Activated CD8-positive, alpha-beta T cell treated with anti-CD3 and anti-CD28 coated beads for 36 hours (primary cell): ENCODE data around the gene DNAJB9. TPM values are rescaled to one million over a fixed set of nuclear protein-coding genes. Genes with fewer than 3 reads are reported as not detected.
A peak's percentile ranks its signal among the peaks of the same experiment; 100 is the strongest.

Experiments
- ATAC-seq: fragments of 200-7000 bp; cut with Tn5 transposase; one replicate; pipeline ENCODE4 v1.10.0; 2021; ENCODE audit warnings: mild to moderate bottlenecking, moderate library complexity
- CTCF ChIA-PET: fragments of 350-600 bp; sonication (Branson Sonifier 250); formaldehyde crosslinking; loops from one replicate; lab custom pipeline; 2021; ENCODE audit warnings: antibody characterized with exemption; lab: Charles Lee
- POLR2A ChIA-PET: fragments of 350-600 bp; sonication (Branson Sonifier 250); formaldehyde crosslinking; loops from one replicate; lab custom pipeline; 2021; ENCODE audit warnings: antibody characterized with exemption; lab: Charles Lee
- DNase-seq: peaks from one replicate; pipeline ENCODE4 v3.0.0-alpha.2; 2020
- H3K27ac Mint-ChIP-seq: one replicate; pipeline ENCODE4 v1.8.0; 2021; ENCODE audit warnings: mild to moderate bottlenecking, mixed read lengths
- H3K27me3 Mint-ChIP-seq: one replicate; pipeline ENCODE4 v1.8.0; 2021; ENCODE audit warnings: mixed read lengths
- H3K36me3 Mint-ChIP-seq: one replicate; pipeline ENCODE4 v1.8.0; 2021; ENCODE audit warnings: low read depth, mixed read lengths
- H3K4me1 Mint-ChIP-seq: one replicate; pipeline ENCODE4 v1.8.0; 2021; ENCODE audit warnings: low read depth, mixed read lengths
- H3K4me3 Mint-ChIP-seq: one replicate; pipeline ENCODE4 v1.8.0; 2021; ENCODE audit warnings: mild to moderate bottlenecking, moderate library complexity, mixed read lengths
- H3K9me3 Mint-ChIP-seq: one replicate; pipeline ENCODE4 v1.8.0; 2021; ENCODE audit warnings: mixed read lengths
- CTCF ChIP-seq: fragments of 200-600 bp; IDR thresholded peaks from one replicate; pipeline ENCODE4 v1.8.0; 2022; ENCODE audit warnings: antibody characterized with exemption, mild to moderate bottlenecking
- intact Hi-C: fragments of 100-400 bp; cut with micrococcal nuclease; formaldehyde crosslinking; loops from one replicate; pipeline ENCODE4 v1.10.0; 2022
- total RNA-seq, 2 experiments: library from RNA; stranded (reverse); gene quantifications; one replicate each; pipeline ENCODE4 v1.2.3, GENCODE V29; 2021

Gene DNAJB9
- total RNA-seq, 2 experiments from 2014 or later = 6.5 to 11.6 TPM

GRCh38 chr7:108613147-108613948, 43.7 kb downstream of the DNAJB9 start:
- CTCF ChIA-PET = interaction anchor here (1.6 kb wide), 1 partner anchor 8 kb away, joined by 6 read pairs; no protein-coding TSS in a partner anchor
- Mint-ChIP-seq H3K4me1 (no peaks in the 10 kb centered on the region), H3K9me3 (no peaks in the 10 kb centered on the region), H3K4me3 (no peak overlapping the region), H3K27ac (no peak overlapping the region), H3K27me3 (peaks cover 1% of the 10 kb centered on the region), H3K36me3 (no peaks in the 10 kb centered on the region)
- POLR2A ChIA-PET = no interaction called here
- ATAC-seq = peak; percentile 67
- intact Hi-C loops = no loop called here
- TF ChIP-seq CTCF = peak; percentile 78
- no peak for DNase-seq

DNA sequence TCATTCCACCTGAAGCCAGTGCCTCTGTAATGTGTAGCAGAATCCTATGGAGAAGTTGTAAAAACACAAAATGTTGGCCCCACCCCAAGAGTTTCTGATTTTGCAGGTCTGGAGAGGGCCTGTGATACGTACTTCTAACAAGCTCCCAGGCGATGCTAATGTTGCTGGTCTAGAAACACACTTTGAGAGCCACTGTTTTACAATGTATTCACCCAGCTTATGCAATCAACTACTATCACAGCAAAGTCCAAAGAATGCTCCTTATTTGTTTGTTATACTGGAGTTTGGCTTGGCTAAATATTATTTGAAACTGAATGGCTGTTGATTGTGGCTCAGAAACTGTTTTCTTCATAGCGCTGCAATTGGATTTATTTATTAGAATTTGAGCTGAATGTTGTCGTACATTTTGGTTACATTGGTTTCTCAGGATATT, 44.3 kb downstream of the DNAJB9 start:
- no peak for TF ChIP-seq CTCF
- POLR2A ChIA-PET = no interaction called here
- CTCF ChIA-PET = interaction anchor here (1.6 kb wide), 1 partner anchor 9 kb away, joined by 6 read pairs; no protein-coding TSS in a partner anchor
- intact Hi-C loops = no loop called here
- no peak overlapping the region for H3K4me3 Mint-ChIP-seq
- H3K4me1 Mint-ChIP-seq = no peaks in the 10 kb centered on the region
- H3K9me3 Mint-ChIP-seq = no peaks in the 10 kb centered on the region
- no peak overlapping the region for H3K27ac Mint-ChIP-seq
- ATAC-seq = no peak
- H3K27me3 Mint-ChIP-seq = peaks cover 1% of the 10 kb centered on the region
- DNase-seq = no peak
- no peaks in the 10 kb centered on the region for H3K36me3 Mint-ChIP-seq

- Mint-ChIP-seq H3K4me1 (no peaks in the 10 kb centered on the region), H3K27me3 (peaks cover 1% of the 10 kb centered on the region), H3K9me3 (no peaks in the 10 kb centered on the region), H3K27ac (no peak overlapping the region), H3K36me3 (no peaks in the 10 kb centered on the region), H3K4me3 (no peak overlapping the region)
- DNase-seq (no peak), ATAC-seq (no peak)
- ChIA-PET CTCF (interaction anchor here (0.6 to 1.6 kb wide), 2 partner anchors 10 to 162 kb away, joined by 3 to 6 read pairs; no protein-coding TSS in a partner anchor), POLR2A (interaction anchor here (0.6 kb wide), 1 partner anchor 632 kb away, joined by 3 read pairs; no protein-coding TSS in a partner anchor)
- intact Hi-C loops = no loop called here
- no peak for TF ChIP-seq CTCF
Measured at GRCh38 chr7:108614896-108615295, 45.2 kb downstream of the DNAJB9 start.

- ATAC-seq = no peak
- Mint-ChIP-seq H3K4me3 (no peak overlapping the region), H3K27ac (no peak overlapping the region), H3K4me1 (no peaks in the 10 kb centered on the region), H3K9me3 (no peaks in the 10 kb centered on the region), H3K27me3 (peaks cover 4% of the 10 kb centered on the region), H3K36me3 (no peaks in the 10 kb centered on the region)
- no peak for TF ChIP-seq CTCF
- POLR2A ChIA-PET = interaction anchor here (0.6 kb wide), 1 partner anchor 111 kb away, joined by 3 read pairs; no protein-coding TSS in a partner anchor
- DNase-seq = no peak
- CTCF ChIA-PET = no interaction called here
- intact Hi-C loops = no loop called here
Measured at GRCh38 chr7:108618056-108618455, 48.4 kb downstream of the DNAJB9 start.

DNA sequence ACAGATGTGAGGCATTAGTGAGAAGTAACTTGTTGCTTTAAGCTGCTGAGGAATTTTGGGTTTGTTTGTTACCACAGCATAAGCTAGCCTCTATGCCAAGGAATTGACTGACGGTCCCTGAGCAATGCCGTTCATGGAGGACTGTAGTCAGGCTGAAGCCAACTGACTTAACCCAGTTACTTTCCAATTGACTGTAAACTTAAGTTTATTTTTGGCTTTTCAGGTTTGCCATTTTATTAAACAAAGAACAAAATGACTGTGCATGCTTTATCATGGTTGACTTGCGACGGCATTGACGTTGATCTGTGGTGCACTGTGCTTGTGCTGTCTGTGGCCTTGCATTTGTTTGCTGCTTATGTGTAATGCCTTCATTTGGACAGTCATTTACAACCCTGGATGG, 53.5 kb downstream of the DNAJB9 start:
- intact Hi-C loops = no loop called here
- CTCF ChIA-PET = no interaction called here

More for the DNA sequence above, 53.5 kb downstream of the DNAJB9 start:
- ATAC-seq (no peak), DNase-seq (no peak)
- H3K27ac Mint-ChIP-seq = no peak overlapping the region
- H3K4me3 Mint-ChIP-seq = no peak overlapping the region
- no peak for TF ChIP-seq CTCF
- H3K4me1 Mint-ChIP-seq = no peaks in the 10 kb centered on the region
- POLR2A ChIA-PET = no interaction called here
- no peaks in the 10 kb centered on the region for H3K9me3 Mint-ChIP-seq
- H3K36me3 Mint-ChIP-seq = no peaks in the 10 kb centered on the region
- peaks cover 13% of the 10 kb centered on the region for H3K27me3 Mint-ChIP-seq
